GM19468 (cell line): ENCODE results near the gene ZMYND19.
A peak's percentile ranks its signal among the peaks of the same experiment; 100 is the strongest.
"Not testable (repeated sequence)": the region's sequence is repeated elsewhere in the genome, so short reads cannot be mapped to it uniquely, and the experiment has no call there.

ENCODE experiments used
- ATAC-seq: cut with Tn5 transposase; IDR thresholded peaks from one replicate; pipeline ENCODE4 v1.9.1; 2021; ENCODE audit warnings: mild to moderate bottlenecking, moderate library complexity, moderate number of reproducible peaks; ENCODE audit not compliant: unreplicated experiment; ENCODE audit errors: extremely low read depth

ZMYND19 gene

DNA sequence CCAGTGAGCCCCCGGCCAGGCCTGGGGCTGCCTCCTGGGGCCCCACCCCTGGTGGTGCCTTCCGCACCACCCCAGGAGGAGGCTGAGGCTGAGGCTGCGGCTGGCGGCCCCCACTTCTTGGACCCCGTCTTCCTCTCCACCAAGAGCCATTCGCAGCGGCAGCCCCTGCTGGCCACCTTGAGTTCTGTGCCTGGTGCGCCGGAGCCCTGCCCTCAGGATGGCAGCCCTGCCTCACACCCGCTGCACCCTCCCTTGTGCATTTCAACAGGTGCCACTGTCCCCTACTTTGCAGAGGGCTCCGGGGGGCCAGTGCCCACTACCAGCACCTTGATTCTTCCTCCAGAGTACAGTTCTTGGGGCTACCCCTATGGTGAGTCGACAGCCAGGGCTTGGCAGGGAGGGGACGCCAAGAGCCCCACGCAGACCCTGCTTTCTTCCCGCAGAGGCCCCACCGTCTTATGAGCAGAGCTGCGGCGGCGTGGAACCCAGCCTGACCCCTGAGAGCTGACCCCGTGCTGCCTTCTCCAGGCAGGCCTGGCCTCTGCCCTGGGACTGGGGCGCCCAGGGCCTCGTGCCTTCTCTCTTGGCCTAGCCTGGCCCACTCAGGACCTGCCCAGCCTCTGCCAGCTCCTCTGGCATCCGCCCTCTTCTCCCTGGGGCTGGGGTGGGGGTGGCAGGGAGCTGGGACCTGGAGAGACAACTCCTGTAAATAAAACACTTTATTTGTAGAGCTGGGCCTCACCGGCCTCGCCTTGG is 24.5 kb upstream of the ZMYND19 start:
- ATAC-seq, result no peak

- no peak for ATAC-seq
These were observed 23.6 kb upstream of the ZMYND19 start for GRCh38 chr9:137613738-137614523.

DNA sequence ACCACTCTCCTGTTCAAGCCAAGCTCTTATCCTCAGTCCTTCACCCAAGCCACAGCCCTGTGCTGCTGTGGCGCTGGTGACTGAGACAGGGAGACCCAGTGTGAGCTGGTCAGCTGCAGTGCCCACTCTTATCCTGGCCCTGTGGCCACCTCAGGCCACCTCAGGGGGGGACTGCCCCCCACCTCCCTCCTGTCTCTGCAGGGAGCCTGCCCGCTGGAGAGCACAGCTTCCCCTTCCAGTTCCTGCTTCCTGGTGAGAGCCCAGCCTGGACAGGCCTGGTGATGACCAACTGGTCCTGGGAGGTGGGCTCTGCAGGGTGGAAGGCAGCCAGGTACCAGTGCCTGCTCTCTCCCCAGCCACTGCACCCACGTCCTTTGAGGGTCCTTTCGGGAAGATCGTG is 22.9 kb upstream of the ZMYND19 start:
- no peak for ATAC-seq

DNA sequence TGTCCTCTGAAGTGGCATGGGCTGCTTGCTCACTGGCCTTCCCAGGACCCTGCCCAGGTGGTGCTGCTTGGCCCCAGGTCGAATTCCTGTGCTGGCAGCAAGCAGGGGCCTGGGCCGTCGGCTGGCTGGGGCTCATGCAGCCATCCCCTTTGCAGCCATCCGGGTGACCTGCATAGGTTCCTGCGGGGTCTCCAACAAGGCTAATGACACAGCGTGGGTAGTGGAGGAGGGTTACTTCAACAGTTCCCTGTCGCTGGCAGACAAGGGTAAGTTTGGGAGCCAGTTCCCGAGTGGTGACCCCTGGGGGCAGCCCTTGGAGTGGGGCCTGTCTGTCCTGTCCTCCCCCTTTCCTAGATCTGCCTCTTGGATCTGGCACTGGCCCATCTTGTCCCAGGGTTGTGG is 22.4 kb upstream of the ZMYND19 start:
- ATAC-seq, result no peak

GRCh38 chr9:137611623-137612609 is 21.6 kb upstream of the ZMYND19 start:
- ATAC-seq, result no peak

GRCh38 chr9:137610944-137611343 is 20.6 kb upstream of the ZMYND19 start:
- ATAC-seq, result no peak

GRCh38 chr9:137607141-137607857 is 17.0 kb upstream of the ZMYND19 start:
- ATAC-seq, result no peak

DNA sequence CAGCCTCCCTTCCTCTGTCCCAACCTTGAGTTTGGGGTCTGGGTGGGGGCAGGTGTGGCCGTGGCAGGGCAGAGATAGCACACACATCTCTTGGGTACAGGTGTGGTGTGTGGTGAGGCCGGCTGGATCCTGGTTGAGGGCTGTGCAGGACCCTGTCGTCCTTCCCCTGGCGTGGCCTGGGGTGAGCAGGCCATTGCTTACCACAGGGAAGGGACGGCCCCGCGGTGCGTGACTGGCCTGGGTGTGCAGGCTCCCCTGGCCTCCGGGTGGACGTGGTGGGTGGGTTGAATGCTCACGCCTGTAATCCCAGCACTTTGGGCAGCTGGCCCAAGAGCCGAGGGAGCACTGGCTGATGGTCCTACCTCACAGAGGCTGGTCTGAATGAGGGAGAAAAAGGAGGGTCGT is 16.4 kb upstream of the ZMYND19 start:
- no peak for ATAC-seq

DNA sequence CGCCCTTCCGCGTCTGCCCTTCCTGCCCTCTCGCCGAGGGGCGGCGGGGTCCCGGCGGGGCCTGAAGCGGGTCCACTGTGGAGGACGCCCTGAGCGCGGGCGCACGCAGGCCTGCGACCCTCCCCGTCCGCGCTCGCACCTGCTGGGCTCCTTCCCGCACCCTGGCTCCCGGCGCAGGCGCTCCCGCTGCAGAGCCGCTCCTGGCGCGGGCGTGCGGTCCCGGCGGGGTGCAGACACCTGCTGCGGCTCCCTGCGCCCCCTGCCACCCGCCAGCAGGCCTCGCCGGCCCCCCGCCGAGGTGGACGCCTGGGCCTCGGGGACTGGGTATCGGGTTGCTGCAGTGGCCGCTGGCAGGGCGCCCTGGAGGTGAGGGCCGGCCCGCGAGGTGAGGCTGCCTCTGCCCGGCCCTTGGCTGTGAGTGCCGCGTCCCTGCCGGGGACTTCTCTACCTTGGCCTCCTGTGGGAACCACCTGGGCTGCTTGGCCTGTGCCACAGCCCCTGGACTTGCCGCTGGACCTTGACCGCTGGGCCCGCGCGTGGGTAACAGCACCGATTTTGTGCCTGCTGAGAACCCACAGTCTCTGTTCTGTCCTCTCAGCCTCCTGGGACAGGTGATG is 15.8 kb upstream of the ZMYND19 start:
- peak; percentile 3 for ATAC-seq

GRCh38 chr9:137605121-137606004 is 15.1 kb upstream of the ZMYND19 start, which contains the start of gene ARRDC1:
TSS of gene ARRDC1 (plus strand) at chr9:137605686. CDS start at chr9:137605718, 32 bp downstream.
- ATAC-seq, result peak; percentile 48

GRCh38 chr9:137604345-137605086 is 14.2 kb upstream of the ZMYND19 start:
- ATAC-seq, result no peak

DNA sequence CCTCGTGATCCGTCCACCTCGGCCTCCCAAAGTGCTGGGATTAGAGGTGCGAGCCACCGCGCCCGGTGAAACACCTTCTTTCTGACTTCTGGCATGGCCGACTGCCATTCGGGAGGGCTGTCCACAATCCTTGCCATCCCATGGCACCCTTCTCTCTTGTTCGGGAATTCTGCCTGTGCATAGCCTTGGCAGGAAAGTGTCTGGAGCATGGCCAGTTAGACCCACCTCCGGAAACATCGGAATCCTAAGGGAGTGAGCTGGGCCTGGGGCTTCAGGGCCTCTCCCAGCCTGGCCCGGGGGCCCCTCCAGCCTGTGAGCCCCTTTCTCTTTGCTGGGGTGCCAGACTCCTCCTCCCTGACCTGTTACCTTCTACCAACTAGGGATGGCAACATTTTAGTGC is 13.6 kb upstream of the ZMYND19 start:
- ATAC-seq, result no peak

- ATAC-seq, result no peak
These were observed 12.3 kb upstream of the ZMYND19 start for GRCh38 chr9:137602661-137603060.

- ATAC-seq, result no peak
These were observed 8.6 kb upstream of the ZMYND19 start for GRCh38 chr9:137598943-137599342.

- ATAC-seq, result not testable (repeated sequence)
These were observed 6.3 kb upstream of the ZMYND19 start for GRCh38 chr9:137596577-137596976.

GRCh38 chr9:137593176-137593575 is 2.9 kb upstream of the ZMYND19 start:
- ATAC-seq, result no peak

DNA sequence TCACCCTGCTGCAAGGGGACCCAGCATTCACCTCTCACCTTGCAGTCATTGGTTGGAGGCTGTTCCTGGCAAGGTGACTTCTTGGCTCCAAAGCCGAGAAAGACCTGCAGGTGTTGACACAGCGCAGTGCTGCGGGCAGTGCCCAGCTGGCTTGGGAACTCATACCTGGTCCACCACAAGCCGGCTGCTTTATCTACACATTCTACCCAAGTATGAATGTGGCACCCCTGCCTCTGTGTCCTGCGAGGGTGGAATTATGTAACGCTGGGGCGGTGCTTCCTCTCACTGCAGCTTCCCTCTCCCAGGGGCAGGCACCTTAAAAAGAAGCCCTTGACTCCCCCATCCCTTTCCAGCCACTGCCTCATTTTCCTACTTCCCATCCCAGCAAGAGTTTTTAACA is 2.5 kb upstream of the ZMYND19 start:
- ATAC-seq, result no peak

GRCh38 chr9:137590123-137590468 is 216 bp downstream of the ZMYND19 start:
- no peak for ATAC-seq
